Nucleus accumbens (tissue), 56 donors: ENCODE results near the gene MPHOSPH8.
"Not testable (repeated sequence)": the region's sequence is repeated elsewhere in the genome, so short reads cannot be mapped to it uniquely, and the experiment has no call there.

Source experiments
- DNase-seq, 56 donors: peaks; one replicate each; lab custom pipeline; 2025; lab: John Stamatoyannopoulos, UW

The MPHOSPH8 gene

DNA sequence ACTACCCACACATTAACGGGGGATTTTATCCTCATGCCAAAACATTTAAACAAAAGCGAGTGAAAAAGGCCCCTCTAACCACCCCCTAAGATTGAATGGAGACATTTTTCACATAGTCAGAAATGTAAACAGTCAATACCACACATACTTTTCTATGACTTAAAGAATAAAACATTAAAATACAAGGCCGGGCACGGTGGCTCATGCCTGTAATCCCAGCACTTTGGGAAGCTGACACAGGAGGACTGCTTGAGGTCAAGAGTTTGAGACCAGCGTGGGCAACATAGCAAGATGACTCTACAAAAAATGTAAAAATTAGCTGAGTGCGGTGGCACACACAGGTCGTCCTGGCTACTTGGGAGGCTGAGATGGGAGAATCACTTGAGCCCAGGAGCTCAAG lies 47.3 kb downstream of the MPHOSPH8 start:
- no peak for DNase-seq

DNA sequence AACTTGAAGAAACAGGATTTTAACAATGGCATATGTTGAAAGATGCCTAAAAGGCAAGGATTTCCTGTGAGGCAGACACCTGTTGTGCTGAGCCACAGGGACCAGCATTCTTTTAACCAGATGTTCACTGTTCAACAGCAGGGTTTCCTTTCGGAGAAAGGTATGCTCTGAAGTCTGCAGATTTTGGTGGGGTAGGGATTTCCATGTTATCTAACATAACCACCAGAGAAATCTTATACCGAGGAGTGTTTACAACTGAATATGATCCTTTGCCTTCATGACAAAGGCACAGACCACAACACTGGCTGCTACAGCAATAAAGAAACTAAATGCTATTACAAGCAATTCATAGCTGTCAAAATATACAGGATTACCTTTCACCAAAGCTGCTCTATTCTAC lies 48.1 kb downstream of the MPHOSPH8 start:
- no peak for DNase-seq

DNA sequence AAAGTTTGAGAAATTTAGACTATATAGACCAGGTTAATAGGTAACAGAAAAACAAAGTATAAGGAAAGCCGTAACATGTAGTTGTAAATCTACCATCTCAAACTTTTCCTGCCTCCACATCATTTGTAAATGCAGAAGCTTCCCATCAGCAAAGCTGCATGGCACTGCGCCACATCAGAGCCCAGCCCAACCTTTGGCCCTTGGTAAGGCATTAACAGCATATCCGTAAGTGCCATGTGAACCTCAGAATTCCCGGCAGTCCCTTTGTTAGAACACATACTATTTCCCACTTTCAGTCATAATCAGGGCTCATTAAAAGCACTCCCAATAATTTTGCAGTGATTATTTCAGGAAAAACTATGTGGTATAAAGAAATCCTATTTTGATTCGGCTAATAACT lies 51.6 kb downstream of the MPHOSPH8 start:
- DNase-seq: peak in 1 of 56 donors; percentile 3

DNA sequence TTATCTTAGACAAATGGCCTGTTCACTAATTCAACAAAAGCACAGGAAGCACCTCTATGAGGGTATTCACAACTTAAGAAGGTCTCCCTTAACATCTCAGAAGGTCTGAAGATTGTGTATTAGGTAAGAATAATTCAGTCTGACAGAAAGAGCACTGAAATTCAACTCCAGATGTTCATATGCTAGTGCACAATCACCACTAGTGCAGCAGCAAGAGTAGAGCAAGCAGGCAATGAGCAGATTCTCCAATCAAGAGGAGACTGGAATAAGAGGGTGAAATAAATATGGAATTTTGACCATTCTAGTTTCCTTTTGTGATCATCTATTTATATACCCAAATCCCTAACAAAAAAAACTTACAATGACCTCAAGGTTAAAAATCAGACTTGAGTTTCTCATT lies 52.0 kb downstream of the MPHOSPH8 start:
- no peak for DNase-seq

DNA sequence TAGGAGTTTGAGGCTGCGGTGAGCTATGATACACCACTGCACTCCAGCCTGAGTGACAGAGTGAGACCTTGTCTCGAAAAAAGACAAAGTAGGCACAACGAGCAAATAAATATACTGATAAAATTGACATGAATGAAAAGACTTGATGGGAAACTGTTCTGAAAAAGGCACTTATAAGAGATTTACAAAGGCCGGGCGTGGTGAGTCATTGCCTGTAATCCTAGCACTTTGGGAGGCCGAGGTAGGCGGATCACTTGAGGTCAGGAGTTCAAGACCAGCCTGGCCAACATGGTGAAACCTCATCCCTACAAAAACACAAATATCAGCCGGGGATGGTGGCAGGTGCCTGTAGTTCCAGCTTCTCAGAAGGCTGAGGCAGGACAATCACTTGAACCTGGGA lies 58.0 kb downstream of the MPHOSPH8 start:
- not testable (repeated sequence) for DNase-seq

DNA sequence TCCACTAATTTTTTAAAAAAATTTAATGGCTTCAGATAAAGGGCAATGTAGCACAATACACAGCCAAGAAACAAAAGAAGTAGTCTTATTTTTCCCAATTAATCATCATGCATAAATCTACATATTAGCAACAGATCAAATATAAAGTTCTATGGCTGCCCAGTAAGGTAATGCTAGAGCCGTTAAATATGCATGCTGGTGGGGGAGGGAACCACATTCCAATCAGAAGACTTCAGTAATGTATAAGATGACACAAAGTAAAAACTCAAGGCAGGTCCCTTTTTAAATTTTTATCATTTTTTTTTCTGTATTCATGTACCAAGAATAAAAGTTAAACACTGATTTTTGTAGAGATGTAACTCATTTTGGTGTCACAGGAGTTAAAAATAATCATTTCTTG lies 62.0 kb downstream of the MPHOSPH8 start:
- no peak for DNase-seq

DNA sequence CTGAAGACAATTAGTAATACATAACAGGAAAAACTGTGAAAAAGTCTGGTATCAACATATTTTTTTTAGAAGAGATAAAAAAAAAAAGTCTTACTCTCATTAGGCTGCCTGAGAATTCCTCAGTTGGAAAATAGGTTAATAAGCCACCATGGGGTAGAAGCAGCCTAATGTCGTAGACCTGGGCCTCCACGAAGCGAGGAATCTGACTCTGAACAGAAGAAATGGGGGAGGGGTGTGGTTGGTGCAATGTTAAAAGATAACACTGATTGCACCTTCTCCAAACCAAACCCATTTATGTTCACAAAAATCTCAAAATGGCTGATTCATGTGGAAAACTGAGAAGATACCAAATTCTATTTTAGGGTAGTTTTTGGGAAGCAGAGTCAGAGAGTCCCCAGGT lies 62.4 kb downstream of the MPHOSPH8 start:
- no peak for DNase-seq

DNA sequence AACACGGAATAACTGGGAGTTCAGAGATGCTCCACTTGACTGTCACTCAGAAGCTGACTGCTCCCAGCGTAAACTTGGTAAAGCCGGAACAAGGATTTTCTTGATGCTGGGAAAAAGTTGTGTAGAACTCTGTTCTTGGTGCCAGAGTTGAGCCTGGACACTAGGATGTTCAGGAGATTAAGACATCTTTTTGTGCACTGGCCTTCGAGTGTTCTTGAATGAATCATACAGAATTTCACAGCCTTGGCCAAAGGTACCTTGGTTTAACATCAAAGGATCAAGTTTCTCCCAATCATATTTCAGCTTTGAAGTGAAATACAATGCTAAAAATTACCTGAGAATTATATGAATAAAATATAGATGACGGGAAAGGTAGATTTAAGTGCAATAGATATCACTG lies 67.5 kb downstream of the MPHOSPH8 start:
- not testable (repeated sequence) for DNase-seq

DNA sequence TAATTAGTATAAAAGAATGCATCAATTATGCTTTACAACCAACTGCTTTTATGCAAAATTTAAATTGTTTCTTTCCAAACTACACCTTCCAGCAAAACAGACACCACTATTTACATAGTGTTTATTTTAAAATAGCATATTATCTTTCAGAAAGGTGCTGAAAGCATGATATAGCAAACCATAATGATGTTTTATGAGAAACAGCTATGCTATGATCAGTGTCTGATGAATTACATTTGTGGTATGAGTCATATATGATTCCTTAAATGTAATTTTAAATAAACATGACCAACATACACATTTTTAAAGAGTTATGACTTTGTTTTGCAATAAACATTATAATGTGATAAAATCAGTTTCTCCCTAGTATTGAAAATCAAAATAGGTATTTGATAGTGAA lies 68.2 kb downstream of the MPHOSPH8 start:
- DNase-seq: not testable (repeated sequence)

DNA sequence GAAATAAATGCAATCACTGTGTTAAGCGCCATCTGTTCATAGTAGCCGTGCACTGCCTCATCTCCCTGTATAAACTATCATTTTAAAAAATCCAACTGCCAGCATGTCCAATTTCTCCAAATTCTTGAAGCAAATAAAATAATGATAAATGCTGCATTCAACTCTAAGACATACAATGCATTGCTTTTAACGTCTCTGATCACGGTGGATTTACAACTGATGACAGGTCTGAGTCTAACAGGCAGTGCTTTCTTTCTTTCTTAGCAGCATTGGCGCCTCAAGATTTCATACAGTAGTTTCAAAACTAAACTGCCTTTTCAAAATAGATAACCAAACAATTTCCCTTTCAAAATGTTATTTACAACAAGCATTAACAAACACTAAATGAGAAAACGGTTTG lies 70.8 kb downstream of the MPHOSPH8 start:
- DNase-seq: not testable (repeated sequence)

DNA sequence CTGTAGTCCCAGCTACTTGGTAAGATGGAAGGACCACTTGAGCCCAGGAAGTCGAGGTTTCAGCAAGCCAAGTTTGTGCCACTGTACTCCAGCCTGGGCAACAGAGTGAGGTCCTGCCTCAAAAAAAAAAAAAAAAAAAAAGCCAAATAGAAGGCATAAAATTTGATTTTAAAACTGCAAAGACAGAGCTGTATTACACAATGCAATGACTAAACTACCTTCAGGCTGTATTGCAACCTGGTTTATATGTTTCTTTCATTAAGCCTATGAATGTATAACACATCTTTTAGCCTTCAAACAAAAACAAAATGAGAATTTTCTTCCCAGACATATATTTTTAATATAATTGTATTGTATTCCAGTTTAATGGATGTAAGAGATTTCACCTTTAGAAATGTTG lies 75.6 kb downstream of the MPHOSPH8 start:
- not testable (repeated sequence) for DNase-seq

DNA sequence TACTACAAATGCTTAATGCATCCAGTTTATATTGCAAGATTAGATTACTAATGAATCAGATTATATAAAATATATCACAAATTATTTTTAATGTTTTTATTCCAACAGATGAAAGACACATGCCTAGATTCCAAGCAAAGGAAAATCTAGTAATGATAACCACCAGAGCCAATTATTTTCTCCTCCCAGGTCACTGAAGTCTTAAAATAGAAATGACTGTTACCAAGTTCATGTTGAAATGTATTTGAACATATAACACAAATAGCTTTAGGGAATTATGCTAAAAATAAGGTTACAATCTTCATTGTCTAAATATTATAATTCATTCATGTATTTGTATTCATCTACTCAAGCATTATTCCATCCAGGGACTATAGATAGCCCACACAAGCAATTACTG lies 76.3 kb downstream of the MPHOSPH8 start:
- DNase-seq: not testable (repeated sequence)

DNA sequence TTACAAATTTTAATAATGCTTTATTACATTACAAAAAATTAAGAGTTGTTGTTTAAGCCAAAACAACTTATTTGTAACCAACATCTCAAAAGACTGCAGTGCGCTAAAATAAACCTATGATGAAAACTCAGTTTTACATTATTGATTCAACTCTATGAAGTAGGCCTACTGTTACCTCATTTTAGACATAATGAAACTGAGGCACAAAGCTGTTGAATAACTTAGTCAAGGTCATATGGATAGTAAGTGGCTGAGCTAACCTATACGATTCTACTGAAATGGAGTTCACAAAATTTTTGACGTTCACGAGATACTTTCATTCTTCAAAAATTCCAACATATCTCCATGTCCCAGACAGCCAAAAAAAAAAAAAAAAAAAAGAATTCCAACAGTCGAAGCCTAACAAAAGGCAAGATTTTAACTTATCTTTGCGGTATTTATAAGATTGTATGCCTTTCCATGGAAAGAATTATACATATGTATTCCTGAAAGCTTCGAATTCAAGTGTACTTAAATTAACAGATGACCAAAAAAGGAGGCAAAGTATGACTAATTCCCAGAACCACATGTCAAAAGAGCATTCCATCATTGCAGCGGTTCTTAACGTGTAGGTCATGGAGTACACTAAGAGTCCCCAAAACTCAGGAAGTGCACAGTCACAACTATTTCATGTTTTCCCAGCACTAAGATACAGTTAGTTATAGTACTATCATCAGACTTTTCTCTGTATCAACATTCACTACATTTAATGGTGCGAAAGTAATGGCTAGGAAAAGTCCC lies 79.9 kb downstream of the MPHOSPH8 start:
- no peak for DNase-seq

DNA sequence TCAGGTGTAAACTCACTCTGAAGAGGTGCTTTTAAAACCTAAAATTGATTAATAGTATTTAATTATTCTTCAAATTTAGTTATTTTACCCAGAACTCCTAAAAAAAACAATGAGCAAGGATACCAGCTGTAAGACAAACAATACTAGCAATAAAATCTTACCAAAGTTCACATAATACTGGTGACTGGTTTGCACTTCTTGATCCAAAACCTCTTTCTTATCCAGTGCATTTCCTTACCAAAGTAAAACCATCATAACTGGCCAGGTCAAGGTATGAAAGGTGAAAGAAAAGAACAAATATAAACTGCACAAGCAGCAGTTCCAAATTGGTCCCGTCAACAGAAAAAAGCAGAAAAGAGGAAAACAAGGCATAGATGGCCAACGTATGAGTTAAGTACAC lies 86.6 kb downstream of the MPHOSPH8 start:
- no peak for DNase-seq
